ENCODE results near the gene HNRNPA3.
"Not testable (repeated sequence)": the region's sequence is repeated elsewhere in the genome, so short reads cannot be mapped to it uniquely, and the experiment has no call there.

The HNRNPA3 gene

GRCh38 chr2:177212106-177212890, at the start of gene HNRNPA3:
HNRNPA3 (plus strand) TSS chr2:177212794; CDS start chr2:177212800, 6 bp downstream.
- DNase-seq (ENCODE audit: low spot score): peak; percentile 98

GRCh38 chr2:177164131-177164530, 48.5 kb upstream of the HNRNPA3 start:
- peak; percentile 9 for DNase-seq (ENCODE audit: low spot score)

GRCh38 chr2:177164584-177165052, 48.0 kb upstream of the HNRNPA3 start:
- peak; percentile 90 for DNase-seq (ENCODE audit: low spot score)

- DNase-seq (ENCODE audit: low spot score): peak; percentile 54
These were observed 47.5 kb upstream of the HNRNPA3 start for GRCh38 chr2:177165061-177165583.

GRCh38 chr2:177165721-177166711, 46.6 kb upstream of the HNRNPA3 start:
- DNase-seq (ENCODE audit: low spot score): no peak

GRCh38 chr2:177169810-177170514, 42.6 kb upstream of the HNRNPA3 start:
- no peak for DNase-seq (ENCODE audit: low spot score)

GRCh38 chr2:177171418-177171865, 41.2 kb upstream of the HNRNPA3 start:
- no peak for DNase-seq (ENCODE audit: low spot score)

GRCh38 chr2:177172034-177172880, 40.3 kb upstream of the HNRNPA3 start:
- no peak for DNase-seq (ENCODE audit: low spot score)

GRCh38 chr2:177174486-177174885, 38.1 kb upstream of the HNRNPA3 start:
- DNase-seq (ENCODE audit: low spot score): no peak

- DNase-seq (ENCODE audit: low spot score): no peak
These were observed 36.5 kb upstream of the HNRNPA3 start for GRCh38 chr2:177175917-177176668.

- DNase-seq (ENCODE audit: low spot score): no peak
These were observed 33.8 kb upstream of the HNRNPA3 start for GRCh38 chr2:177178797-177179196.

- DNase-seq (ENCODE audit: low spot score): no peak
These were observed 33.4 kb upstream of the HNRNPA3 start for GRCh38 chr2:177179227-177179626.

- not testable (repeated sequence) for DNase-seq (ENCODE audit: low spot score)
These were observed 32.9 kb upstream of the HNRNPA3 start for GRCh38 chr2:177179671-177180070.

GRCh38 chr2:177180269-177181000, 32.2 kb upstream of the HNRNPA3 start:
- no peak for DNase-seq (ENCODE audit: low spot score)

GRCh38 chr2:177183860-177184259, 28.7 kb upstream of the HNRNPA3 start:
- no peak for DNase-seq (ENCODE audit: low spot score)

- no peak for DNase-seq (ENCODE audit: low spot score)
These were observed 28.0 kb upstream of the HNRNPA3 start for GRCh38 chr2:177184606-177185005.

GRCh38 chr2:177186038-177186437, 26.6 kb upstream of the HNRNPA3 start:
- not testable (repeated sequence) for DNase-seq (ENCODE audit: low spot score)

GRCh38 chr2:177187631-177188312, 24.8 kb upstream of the HNRNPA3 start:
- no peak for DNase-seq (ENCODE audit: low spot score)

Data from hematopoietic multipotent progenitor cell treated with erythropoietin and hydrocortisone succinate and interleukin-3 and kit ligand, for 15 days (in vitro differentiated cells).